Uterus (tissue), 4 donors: ENCODE results near the gene MSRB2. TPM values are rescaled to one million over a fixed set of nuclear protein-coding genes. Genes with fewer than 3 reads are reported as not detected.

Source experiments
- DNase-seq, 2 donors: peaks; one replicate each; pipeline ENCODE4 v3.0.0-alpha.2; 2019 to 2020
- H3K27ac ChIP-seq, 2 donors: fragments of 200-600 bp; sonication (generic); 1 replicate in 1 of 2; 2 replicates in 1 of 2; pipeline ENCODE4 v1.5.1; 2016 to 2018
- H3K27me3 ChIP-seq, 2 donors: fragments of 200-600 bp; sonication (generic); one replicate each; pipeline ENCODE4 v1.5.1; 2018 to 2019; ENCODE audit warnings: control low read depth in 1 of 2
- H3K36me3 ChIP-seq, 2 donors: fragments of 200-600 bp; sonication (generic); one replicate each; pipeline ENCODE4 v1.5.1; 2019; ENCODE audit warnings: control low read depth in 1 of 2
- H3K4me1 ChIP-seq, 2 donors: fragments of 200-600 bp; sonication (generic); one replicate each; pipeline ENCODE4 v1.5.1; 2018 to 2019; ENCODE audit warnings: control low read depth in 1 of 2
- H3K4me3 ChIP-seq, 2 donors: fragments of 200-600 bp; sonication (generic); 1 replicate in 1 of 2; 2 replicates in 1 of 2; pipeline ENCODE4 v1.5.1; 2018 to 2019; ENCODE audit warnings: mild to moderate bottlenecking in 1 of 2
- H3K9me3 ChIP-seq, 2 donors: fragments of 200-600 bp; sonication (generic); one replicate each; pipeline ENCODE4 v1.5.1; 2019; ENCODE audit warnings: control low read depth in 1 of 2
- CTCF ChIP-seq, 4 experiments: fragments of 200-600 bp in 2 of 4; fragments of 450-650 bp in 2 of 4; sonication (generic) in 2 of 4; IDR thresholded peaks; one replicate each; pipeline ENCODE4 v1.5.1; 2016 to 2019; ENCODE audit warnings: antibody characterized with exemption in 4 of 4, mild to moderate bottlenecking in 2 of 4, moderate library complexity in 1 of 4
- POLR2A ChIP-seq, 2 donors: fragments of 450-650 bp; IDR thresholded peaks; one replicate each; pipeline ENCODE4 v1.6.1; 2016; ENCODE audit warnings: antibody characterized with exemption in 2 of 2, mild to moderate bottlenecking in 1 of 2, moderate library complexity in 1 of 2
- intact Hi-C: fragments of 100-400 bp; cut with DNase I; formaldehyde crosslinking; loops from one replicate; pipeline ENCODE4 v1.15.1; 2023; ENCODE audit warnings: low total_unique reads
- small RNA-seq: library from RNA; depleted of rRNA; stranded (forward); fragments of <200 nt; gene quantifications from one replicate; pipeline ENCODE3, GENCODE V24; 2016
- total RNA-seq, 4 donors: library from RNA; depleted of rRNA in 3 of 4; stranded (reverse); fragments of >200 nt in 3 of 4; gene quantifications; one replicate each; pipeline versions ENCODE4 v1.1.0 to v1.2.4, GENCODE V29; 2014 to 2023
- donor health status: DM: yes; HTN: yes; CAD: no.

Gene MSRB2
- total RNA-seq, 4 donors from 2014 or later, result 14.6 to 36.9 (median 24.3) TPM

GRCh38 chr10:23157691-23158369, 62.5 kb downstream of the MSRB2 start:
- Histone ChIP-seq H3K27ac (no peak overlapping the region), H3K27me3 (no peaks in the 10 kb centered on the region), H3K9me3 (no peaks in the 10 kb centered on the region), H3K4me3 (no peak overlapping the region), H3K36me3 (no peaks in the 10 kb centered on the region), H3K4me1 (no peaks in the 10 kb centered on the region)
- intact Hi-C loops, result no loop called here
- DNase-seq, result no peak
- TF ChIP-seq POLR2A (IDR thresholded peaks at IDR 0.05) (no peak), CTCF (IDR thresholded peaks at IDR 0.05) (no peak)

- intact Hi-C loops, result no loop called here
- no peak overlapping the region for H3K4me3 ChIP-seq
These were observed 63.0 kb downstream of the MSRB2 start for GRCh38 chr10:23158370-23158769.

GRCh38 chr10:23171232-23171876, 76.0 kb downstream of the MSRB2 start:
- intact Hi-C loops, result no loop called here
- no peak for TF ChIP-seq POLR2A (IDR thresholded peaks at IDR 0.05)
- no peak for TF ChIP-seq CTCF (IDR thresholded peaks at IDR 0.05)
- Histone ChIP-seq H3K4me3 (no peak overlapping the region), H3K9me3 (no peaks in the 10 kb centered on the region), H3K4me1 (peaks cover 0 to 8% of the 10 kb centered on the region in 2 donors), H3K36me3 (no peaks in the 10 kb centered on the region), H3K27ac (no peak overlapping the region), H3K27me3 (peaks cover 0 to 30% of the 10 kb centered on the region in 2 donors)
- no peak for DNase-seq

More at GRCh38 chr10:23158370-23158769, 63.0 kb downstream of the MSRB2 start:
- no peaks in the 10 kb centered on the region for H3K27me3 ChIP-seq
- no peaks in the 10 kb centered on the region for H3K4me1 ChIP-seq
- H3K9me3 ChIP-seq, result no peaks in the 10 kb centered on the region
- peak in 1 of 2 donors; percentile 20 for DNase-seq
- TF ChIP-seq CTCF (IDR thresholded peaks at IDR 0.05), result peak; percentile 42 to 59 (median 56)
- no peak for TF ChIP-seq POLR2A (IDR thresholded peaks at IDR 0.05)
- H3K36me3 ChIP-seq, result no peaks in the 10 kb centered on the region
- no peak overlapping the region for H3K27ac ChIP-seq

Small RNA genes lying within 50 kb of the gene (small RNA-seq; reads per million reads assigned to genes)
- gene RF00561, result not detected

Other genes starting within 250 kb of the MSRB2 start
- gene ARMC3, start 167.5 kb upstream of the MSRB2 start, total RNA-seq, result 10 to 100 TPM in 2 of 4 donors, under 1 TPM in 1, not detected in 1; 0.34 to 51.2 (median 16.3) TPM
- 100 to 1,000 TPM in 1 of 4 donors, under 1 TPM in 1, not detected in 2; 0.90 to 114 TPM for gene PTF1A, start 96.7 kb downstream of the MSRB2 start, total RNA-seq
- under 1 TPM in 1 of 4 donors, not detected in 3; 0.21 TPM for gene C10orf67, start 249.2 kb downstream of the MSRB2 start, total RNA-seq